ENCODE results near the gene PHF21A.
A peak's percentile ranks its signal among the peaks of the same experiment; 100 is the strongest.
"Not testable (repeated sequence)": the region's sequence is repeated elsewhere in the genome, so short reads cannot be mapped to it uniquely, and the experiment has no call there.

The PHF21A gene

DNA sequence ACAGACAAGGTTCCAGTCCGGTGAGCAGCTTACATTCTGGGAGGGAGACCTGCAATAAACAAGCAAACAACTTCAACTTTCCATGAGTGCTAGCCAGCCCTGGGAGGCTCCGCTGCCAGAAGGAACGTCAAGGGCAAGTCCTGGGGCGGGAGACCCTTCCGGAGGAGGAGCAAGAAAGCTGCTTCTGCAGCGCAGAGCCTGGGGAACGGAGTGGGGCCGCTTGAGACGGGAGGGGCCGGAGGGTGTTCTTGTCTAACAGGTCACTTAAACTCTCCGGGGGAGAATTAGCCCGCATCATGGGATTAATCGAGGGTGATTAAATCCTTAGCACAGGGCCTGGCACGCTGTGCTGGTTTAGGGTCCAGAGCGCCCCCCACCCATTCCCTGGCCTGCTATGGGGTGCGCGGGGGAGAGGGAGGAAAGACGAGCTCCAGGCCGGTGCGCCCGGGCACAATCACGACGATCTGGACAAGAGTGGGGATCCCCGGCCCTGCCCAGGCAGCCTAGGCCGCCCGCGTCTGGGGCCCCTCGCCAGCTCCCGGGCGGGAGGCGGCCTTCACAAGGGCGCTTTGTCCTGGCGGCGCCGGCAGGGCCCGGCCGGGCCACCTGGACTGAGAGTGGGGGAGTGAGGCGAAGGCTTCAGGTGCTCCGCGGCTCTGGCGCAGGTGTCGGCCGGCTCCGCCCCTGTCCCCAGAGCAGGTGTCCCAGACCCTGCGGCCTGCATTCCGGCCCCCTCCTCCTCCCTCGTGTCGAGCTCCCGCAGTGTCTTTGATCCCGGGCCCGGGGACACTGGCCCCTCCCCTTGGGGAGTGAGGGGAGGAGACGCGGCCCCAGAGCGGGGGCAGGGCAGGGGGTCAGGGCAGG lies 199.5 kb downstream of the PHF21A start:
- no peak for DNase-seq (ENCODE audit: low read depth in 3 of 3)

DNA sequence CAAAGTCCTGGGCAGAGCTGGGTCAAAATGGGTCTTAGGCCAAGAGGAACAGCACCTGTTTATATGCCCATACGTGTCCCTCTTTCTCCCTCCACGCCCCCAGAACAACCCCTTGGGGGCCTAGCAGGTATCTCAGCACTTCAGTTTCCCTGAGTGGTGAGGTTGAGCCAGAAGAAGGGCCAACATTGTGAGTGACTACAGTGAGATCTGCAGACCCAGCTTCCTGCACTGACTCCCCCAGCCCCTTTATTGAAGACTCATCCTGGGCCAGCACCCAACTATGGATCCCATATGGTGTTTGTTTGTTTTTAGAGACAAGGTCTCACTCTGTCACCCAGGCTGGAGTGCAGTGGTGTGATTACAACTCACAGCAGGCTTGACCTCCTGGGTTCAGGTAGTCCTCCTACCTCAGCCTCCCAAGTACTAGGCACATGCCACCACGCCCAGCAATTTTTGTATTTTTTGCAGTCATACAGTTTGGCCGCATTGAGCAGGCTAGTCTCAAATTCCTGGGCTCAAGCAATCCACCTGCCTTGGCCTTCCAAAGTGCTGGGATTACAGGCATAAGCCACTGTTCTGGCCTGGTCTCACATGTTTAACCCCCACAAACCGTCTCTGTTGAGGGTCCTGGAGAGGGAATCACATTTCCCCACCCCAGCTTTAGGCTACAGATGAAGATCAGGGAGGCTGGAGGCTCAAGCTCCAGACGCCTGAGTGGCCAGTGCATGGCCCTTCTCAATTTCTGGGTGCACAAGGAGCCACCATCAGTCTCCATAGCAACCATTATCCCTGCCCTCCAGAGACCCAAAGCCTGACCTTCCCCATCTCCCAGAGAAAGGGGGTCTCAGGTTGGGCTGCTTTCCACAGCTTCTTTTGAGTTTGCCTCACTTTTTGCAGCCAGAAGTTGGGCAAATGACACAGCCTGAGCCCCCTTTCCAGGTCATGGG lies 200.4 kb downstream of the PHF21A start:
- no peak for DNase-seq (ENCODE audit: low read depth in 3 of 3)

DNA sequence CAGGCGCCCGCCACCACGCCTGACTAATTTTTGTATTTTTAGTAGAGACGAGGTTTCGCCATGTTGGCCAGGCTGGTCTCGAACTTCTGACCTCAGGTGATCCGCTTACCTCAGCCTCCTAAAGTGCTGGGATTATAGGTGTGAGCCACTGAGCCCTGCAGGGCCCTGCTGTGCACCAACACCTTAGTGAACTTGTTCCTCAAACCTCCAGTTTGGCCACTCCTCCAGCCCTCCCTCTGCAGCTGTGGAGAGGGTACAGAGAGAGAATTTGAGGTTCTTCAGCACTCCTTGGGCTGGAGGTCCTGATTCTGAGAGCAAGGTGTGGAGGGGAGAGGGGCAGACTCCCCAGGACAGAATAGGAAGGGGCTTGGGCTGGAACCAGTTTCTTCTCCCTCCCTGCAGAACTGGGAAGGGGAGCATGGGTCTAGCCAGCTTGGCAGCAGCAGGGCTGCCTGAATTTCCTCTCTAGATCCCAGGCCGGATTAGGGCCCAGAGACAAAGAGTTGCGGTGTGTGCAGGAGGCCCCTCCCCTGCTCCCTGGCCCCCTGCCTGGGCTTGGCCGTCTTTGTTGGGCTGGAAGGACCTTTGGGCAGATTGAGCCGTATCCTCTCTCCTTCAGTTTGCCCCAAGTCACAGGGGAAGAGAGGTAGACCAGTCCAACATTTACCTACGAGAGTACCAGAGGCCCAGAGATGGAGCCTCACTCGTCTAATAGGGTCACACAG lies 201.3 kb downstream of the PHF21A start:
- DNase-seq (ENCODE audit: low read depth in 3 of 3): no peak

DNA sequence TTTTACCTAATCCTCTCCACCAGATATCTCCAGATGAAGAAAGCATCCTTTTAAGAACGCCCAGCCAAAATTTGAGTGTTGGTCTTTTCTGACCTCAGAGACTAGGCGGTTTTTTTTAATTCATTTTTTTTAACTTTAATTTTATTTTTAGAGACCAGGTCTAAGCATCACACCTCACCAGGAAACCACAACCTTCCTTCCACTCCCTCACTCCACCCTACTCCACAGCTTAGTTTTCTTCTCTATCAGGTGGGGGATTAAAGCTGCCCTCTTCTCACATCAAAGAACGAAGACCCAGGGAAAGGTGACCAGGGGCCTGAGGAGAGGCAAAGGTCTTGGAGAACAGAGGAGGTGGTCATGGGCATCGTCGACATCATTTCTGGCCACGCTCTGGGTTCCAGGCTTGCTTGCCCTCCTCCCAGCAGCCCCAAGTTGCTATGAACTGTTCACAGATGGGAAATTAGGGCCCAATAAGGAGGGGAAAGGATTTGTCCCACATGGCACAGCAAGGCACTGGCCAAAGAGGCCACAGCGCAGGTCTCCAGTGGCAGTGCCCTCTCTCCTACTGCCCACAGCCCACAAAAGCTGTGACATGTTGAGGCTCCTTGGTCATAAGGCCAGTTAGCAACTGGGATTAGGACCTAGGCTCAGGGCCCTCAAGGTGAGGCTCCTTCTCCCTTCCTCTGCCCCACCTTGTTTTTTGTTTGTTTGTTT lies 202.1 kb downstream of the PHF21A start:
- no peak for DNase-seq (ENCODE audit: low read depth in 3 of 3)

DNA sequence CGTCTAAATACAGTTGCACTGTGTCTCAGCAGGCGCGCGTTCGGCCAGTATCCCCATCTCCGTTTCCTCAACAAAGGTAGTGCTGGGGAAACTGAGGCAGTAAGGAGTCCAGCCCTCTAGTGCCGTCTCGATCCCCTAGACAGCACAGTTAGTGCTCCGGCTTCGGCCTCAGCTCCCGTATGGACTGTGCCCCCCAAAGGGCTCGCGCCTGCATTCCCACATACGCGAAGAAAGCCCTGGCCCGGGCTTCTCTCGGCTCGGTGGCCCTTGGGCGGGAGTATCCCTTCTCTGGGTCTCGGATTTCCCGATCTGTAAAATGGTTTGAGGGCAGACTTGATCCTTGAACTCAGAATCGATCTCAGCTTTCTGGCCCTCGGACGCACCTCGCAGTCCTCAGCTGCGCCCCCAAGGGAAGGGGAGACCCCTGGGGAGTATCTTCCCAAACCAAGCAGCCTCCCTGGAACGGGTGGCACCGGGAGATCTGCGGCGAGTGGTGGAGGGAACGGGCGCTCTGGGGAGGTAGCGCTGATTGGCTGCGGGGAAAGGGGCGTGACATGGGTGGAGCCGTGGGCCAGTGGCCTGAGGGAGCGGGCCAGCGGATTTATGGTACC lies 202.8 kb downstream of the PHF21A start:
- DNase-seq (ENCODE audit: low read depth in 3 of 3): peak; percentile 18 to 61 (median 40)

DNA sequence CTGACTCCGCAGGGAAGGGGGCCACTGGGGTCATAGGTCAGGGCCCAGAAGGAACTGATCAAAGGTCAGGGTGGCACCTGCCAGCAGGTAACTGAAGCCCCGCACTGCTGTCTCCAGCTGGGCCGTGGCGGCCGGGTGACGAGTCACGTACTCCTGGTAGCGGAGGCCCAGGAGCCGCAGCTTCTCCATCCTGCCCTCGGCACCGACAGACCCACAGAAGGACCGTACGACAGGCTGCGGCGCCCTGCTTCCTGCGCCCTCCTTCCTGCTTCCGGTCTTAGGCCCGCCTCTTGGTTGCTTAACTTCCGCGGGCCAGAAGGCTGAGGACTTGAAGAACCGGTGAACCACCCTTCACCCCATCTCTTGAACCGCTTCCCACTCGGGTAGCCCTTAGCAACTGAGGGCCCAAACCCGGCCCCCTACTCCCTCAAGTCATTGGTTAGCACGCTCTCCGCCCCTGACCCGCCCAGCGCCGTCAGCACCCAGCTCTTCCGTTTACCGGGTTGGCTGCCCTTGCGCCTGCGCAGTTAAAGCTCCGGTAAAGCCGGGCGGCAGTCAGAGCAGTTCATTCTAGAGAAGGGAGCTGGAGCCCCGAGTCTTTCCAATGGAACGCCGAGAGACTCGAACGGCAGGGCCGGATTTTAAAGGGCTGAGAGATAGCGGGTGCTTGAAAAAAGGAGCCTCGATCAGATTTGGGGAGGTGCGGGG lies 203.5 kb downstream of the PHF21A start, which contains the start of gene PEX16:
Gene PEX16, minus strand, starts transcription at position 255 of the 708 bp plus-strand sequence. Its CDS starts 66 bp downstream, at position 189.
- DNase-seq (ENCODE audit: low read depth in 3 of 3): peak; percentile 82 to 94 (median 91)

DNA sequence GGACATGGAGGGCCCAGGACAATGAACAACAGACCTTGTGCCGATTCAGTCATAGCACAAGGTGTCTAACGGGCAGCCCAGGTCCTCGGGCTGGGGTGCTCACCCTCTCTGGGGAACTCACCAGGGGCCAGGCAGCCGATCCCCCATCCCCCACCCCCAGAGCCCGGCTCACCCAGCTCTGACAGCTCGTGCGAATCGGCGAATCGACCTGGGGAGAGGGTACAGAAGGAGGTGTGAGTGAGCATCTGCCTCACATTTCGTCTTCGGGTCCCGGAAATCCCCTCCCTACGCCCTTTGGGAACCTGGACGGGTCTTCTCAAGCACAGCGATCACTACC lies 204.0 kb downstream of the PHF21A start:
- no peak for DNase-seq (ENCODE audit: low read depth in 3 of 3)

DNA sequence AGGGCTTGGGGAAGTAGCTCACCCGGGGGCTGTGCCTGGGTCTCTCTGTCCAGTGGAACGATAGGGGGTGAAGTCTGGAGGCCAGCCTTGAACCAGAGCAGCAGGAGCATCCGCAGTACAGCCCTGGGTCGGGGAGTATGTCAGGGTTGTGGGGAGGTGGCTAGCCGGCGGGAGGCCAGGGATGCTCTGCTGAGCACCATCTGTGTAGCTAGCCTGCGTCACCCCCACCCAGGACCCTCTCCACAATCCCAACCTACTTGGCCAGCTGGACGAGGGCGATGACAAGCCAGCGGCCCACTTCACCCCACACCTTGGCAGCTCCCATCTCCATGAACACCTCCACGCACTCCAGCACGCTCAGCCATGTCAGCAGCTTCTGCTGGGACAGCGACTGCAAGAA lies 205.8 kb downstream of the PHF21A start:
- no peak for DNase-seq (ENCODE audit: low read depth in 3 of 3)

DNA sequence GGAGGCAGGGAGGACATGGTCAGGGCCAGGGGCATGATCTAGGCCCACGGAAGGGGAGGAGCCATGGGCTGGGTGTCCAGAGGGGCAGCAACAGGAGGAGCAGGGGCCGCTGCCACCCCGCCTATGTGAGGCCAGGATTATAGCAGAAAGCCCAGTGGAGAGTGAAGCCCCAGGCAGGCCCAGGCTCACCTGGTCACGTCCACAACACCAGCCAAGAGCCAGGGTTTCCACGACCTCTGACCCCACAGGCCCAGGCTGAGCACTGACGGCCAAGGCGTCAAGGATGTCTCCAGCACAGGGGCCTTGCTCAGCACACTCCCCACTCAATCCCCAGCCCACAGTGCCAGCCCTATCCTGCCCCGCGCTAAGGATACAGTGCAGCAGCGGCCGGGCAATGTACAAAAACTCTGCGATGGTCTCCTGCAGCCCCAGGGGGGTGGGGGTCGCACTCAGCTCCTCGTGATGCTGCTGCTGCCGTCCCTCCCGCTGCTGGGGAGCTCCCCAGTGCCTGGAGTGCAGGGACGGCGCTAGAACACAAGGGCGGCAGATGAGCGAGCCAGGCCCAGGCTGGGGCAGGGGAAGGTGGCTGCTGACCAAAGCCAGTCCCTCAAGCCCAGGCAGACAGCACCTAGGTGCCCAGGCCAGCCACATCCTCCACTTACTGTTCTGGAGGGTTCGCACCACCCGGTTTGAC lies 207.2 kb downstream of the PHF21A start:
- DNase-seq (ENCODE audit: low read depth in 3 of 3): no peak

DNA sequence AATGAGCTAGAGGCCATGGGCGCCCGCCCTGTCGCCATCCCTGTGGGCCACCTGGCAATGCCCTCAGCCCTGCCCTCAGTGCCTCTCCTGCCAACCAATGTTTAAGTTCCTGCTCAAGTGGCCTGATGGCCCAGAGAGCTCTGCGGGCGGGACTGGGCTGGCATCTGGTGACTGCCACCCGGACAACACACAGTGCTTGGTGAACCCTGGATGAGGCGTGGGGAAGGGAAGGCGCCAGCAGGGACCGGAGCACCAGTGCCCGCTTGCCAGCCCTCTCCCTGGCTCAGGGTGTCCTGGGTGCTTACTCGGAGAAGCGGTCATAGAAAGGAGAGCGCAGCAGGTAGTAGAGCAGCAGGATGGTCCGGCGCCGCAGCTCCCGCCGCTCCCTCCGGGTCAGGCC lies 207.7 kb downstream of the PHF21A start:
- no peak for DNase-seq (ENCODE audit: low read depth in 3 of 3)

DNA sequence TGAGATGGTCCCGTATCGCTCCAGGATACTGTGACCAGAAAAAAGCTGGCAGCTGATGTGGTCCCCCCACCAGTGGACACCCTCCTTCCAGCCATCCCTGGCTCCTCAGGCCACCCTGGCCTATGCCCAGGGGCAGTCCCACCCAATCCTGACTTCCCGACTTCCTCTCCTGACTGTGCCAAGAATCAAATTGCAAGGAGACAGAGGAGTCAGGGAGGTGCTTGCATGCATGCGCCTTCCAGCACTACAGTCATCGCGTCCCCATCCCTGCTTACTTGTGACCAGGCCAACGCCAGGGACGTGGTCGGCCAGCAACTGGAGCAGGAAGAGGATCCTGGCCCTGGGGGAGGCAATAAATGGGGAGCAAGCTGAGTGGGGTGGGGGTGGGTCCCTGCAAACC lies 210.6 kb downstream of the PHF21A start:
- no peak for DNase-seq (ENCODE audit: low read depth in 3 of 3)

DNA sequence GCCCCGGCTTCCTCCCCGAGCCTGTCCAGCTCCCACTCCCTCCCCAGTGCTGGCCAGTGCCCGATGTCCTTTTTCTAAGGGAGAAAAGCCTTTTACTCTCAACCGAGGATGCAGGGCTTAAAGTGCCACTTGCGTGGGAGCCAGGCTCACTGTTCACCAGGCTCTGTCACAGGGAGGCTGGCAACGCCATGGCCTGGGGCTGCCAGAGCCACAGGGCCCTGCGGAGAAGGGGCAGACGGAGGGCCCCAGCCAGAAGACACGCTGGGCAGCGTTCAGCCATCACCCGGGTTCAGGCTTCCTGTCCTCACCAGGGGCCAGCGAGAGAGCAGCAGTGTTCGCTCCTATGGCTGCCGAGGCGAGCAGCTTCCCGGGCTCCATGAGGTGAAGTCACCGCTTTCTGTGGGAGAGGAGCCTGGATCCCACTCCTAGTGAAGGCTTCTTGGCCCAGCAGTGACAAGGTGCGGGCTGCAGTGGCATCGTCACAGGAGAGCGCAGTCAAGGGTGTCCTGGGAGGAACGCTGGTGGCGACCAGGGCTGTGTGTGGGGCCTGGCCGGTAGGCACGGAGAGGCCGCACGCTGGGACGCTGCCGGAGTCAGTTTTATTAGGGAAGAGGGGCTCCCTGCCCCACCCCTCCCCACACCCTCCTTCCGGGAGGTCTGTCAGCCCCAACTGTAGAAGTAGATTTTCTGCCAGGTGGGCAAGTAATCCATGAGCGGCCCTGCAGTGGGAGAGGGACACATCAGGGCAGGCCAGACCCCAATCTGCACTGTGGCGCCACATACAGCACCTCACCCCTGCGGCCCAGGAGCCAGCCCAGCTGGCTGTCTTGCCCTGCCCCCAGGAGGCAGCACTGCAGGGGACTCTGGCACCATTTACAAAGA lies 211.4 kb downstream of the PHF21A start:
- DNase-seq (ENCODE audit: low read depth in 3 of 3): no peak

DNA sequence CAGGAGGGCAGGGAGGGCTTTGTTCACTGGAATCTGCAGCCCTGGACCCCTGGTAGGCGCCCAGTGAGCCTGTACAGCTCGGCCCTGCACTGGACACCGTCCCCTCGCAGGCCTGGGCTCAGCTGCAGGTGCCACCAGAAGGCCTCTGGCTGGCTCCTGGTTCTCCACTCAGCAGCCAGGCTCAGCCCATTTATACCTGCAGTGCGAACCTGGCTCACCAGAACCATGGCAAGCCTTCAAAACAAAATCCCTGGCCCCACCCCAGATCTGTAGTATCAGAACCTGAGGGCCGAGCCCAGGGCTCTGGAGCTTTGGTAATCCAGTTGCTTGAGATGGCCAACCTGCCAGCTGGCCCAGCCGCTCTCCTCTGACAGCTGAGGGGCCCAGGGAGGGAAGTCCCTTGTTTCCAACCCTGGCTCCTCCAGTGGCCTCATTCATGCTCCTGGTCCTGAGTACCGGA lies 213.3 kb downstream of the PHF21A start:
- DNase-seq (ENCODE audit: low read depth in 3 of 3): no peak

DNA sequence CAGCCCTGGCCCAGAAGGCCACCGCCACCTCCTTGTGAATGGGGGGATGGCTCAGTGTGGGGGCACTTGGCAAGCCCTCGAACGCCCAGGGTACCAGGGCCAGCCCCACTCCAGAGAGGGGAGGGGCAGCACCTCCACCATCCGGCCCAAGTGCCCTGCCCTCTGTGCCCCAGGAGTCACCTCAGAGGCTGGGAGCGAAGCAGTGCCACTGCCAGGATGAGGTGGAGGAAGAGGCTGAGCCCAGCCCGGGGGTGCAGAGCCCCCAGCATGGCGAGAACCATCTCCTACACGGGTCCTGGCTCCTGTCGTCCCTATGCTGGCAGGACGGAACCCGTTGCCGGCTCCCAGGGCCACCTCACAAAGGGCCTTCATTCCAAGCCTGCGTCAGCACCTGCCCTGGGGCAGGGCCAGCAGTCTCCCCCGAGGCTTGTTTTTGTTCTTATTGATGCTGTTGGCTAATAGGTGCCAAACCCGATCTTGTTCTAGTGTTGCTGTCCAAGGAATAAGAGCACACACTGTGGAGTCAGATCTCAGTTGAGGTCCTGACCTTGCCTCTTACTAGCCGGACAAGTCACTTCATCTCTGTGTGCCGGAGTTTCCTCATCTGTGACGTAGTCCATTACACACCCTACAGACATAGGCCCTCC lies 214.2 kb downstream of the PHF21A start, which contains the start of gene FREY1:
Gene FREY1, minus strand, starts transcription at position 307 of the 647 bp plus-strand sequence. Its CDS starts 26 bp downstream, at position 281.
- no peak for DNase-seq (ENCODE audit: low read depth in 3 of 3)

DNA sequence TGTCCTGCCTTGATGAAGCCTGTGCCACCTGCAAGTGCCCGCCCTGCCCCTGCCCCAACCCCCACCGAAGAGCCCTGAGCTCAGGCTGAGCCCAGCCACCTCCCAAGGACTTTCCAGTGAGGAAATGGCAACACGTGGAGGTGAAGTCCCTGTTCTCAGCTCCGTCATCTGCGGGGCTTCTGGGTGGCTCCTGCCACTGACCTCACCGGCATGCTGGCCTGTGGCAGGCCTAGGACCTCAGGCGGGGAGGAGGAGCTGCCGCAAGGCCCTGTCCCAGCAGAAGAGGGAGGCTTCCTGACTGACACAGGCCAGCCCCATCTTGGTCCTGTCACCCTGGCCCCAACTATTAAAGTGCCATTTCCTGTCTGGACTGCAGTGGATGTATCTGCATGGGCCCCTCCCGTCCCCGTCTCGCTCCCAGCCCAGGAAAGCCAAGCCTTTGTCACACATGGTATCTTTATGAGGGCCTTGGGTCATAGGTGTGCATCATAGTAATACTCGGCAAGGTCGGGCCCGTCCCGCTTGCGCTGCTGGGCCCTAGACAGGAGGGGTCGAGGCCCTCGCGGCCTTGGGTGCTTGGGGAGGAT lies 215.1 kb downstream of the PHF21A start:
- no peak for DNase-seq (ENCODE audit: low read depth in 3 of 3)

DNA sequence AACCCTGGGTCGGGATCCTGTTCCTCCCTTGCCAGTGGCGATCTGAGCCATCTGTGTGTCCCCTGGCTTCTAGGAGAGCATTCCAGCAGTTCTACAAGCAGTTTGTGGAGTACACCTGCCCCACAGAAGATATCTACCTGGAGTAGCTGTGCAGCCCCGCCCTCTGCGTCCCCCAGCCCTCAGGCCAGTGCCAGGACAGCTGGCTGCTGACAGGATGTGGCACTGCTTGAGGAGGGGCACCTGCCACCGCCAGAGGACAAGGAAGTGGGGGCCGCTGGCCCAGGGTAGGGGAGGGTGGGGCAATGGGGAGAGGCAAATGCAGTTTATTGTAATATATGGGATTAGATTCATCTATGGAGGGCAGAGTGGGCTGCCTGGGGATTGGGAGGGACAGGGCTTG lies 215.7 kb downstream of the PHF21A start:
- not testable (repeated sequence) for DNase-seq (ENCODE audit: low read depth in 3 of 3)

DNA sequence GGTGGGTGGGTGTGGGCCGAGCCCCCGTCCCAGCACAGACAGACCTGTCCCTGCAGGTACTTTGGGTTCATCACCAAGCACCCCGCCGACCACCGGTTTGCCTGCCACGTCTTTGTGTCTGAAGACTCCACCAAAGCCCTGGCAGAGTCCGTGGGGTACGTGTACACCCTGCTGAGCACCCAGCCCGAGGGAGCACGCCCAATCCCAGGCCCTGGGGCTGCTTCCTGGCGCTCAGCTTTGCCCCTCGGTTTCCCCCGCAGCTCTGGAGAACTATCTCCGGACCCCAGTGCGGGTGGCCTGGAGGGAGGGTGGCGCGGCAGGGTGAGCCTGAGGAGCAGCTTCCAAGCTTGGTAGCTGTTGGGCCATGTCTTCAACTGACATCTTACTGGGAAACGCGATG lies 216.2 kb downstream of the PHF21A start:
- DNase-seq (ENCODE audit: low read depth in 3 of 3): no peak

Measured in stimulated activated CD4-positive, alpha-beta T cell treated with anti-CD3 and anti-CD28 coated beads, TNF-alpha, amount 100 ng/mL, for 48 hours (primary cell).